Panc1 (cell line): ENCODE results near the gene DNASE1L2. TPM values are rescaled to one million over a fixed set of nuclear protein-coding genes. Genes with fewer than 3 reads are reported as not detected.
"Not testable (repeated sequence)": the region's sequence is repeated elsewhere in the genome, so short reads cannot be mapped to it uniquely, and the experiment has no call there.

Source experiments
- ATAC-seq: fragments of 200-7000 bp; cut with Tn5 transposase; 2 replicates; pipeline ENCODE4 v1.9.1; 2020; ENCODE audit warnings: mild to moderate bottlenecking, moderate library complexity
- BruUV-seq: library from RNA; stranded (reverse); fragments of 400-500 nt; replicated peaks from 2 replicates; lab custom pipeline; 2021; lab: Mats Ljungman, UMichigan
- CTCF ChIA-PET: fragments of 300-600 bp; sonication (Branson Sonifier 250); formaldehyde crosslinking; loops from one replicate; lab custom pipeline; 2022; ENCODE audit warnings: antibody characterized with exemption; lab: Charles Lee
- POLR2A ChIA-PET: fragments of 300-600 bp; sonication (Branson Sonifier 250); formaldehyde crosslinking; loops from one replicate; lab custom pipeline; 2022; ENCODE audit warnings: antibody characterized with exemption; lab: Charles Lee
- DNase-seq: peaks from one replicate; pipeline ENCODE4 v3.0.0-alpha.2; 2010; ENCODE audit warnings: low read depth, low spot score
- H3K27ac ChIP-seq: 2 replicates; pipeline ENCODE4 v1.5.1; 2011; ENCODE audit warnings: mild to moderate bottlenecking, low read length, inconsistent platforms
- H3K27me3 ChIP-seq: fragments of 200-500 bp; sonication (Bioruptor generic); 2 replicates; pipeline ENCODE4 v1.6.0; 2014; ENCODE audit warnings: low read length, inconsistent platforms; ENCODE audit not compliant: control insufficient read depth, insufficient read depth
- H3K36me3 ChIP-seq: fragments of 200-500 bp; sonication (Bioruptor generic); 2 replicates; pipeline ENCODE4 v1.5.1; 2014; ENCODE audit warnings: inconsistent platforms, mild to moderate bottlenecking, low read length, moderate library complexity; ENCODE audit not compliant: control insufficient read depth, insufficient read depth
- H3K4me1 ChIP-seq: 2 replicates; pipeline ENCODE4 v1.5.1; 2011; ENCODE audit warnings: inconsistent platforms, mild to moderate bottlenecking, low read length, moderate library complexity; ENCODE audit not compliant: control insufficient read depth, insufficient read depth
- H3K4me3 ChIP-seq, 2 experiments: 2 replicates each; pipeline ENCODE4 v1.5.1; 2011 to 2012; ENCODE audit warnings: low read depth in 2 of 2, low read length in 2 of 2, mild to moderate bottlenecking in 2 of 2, inconsistent platforms in 1 of 2, moderate library complexity in 1 of 2
- H3K9me3 ChIP-seq: fragments of 200-500 bp; sonication (Bioruptor generic); 2 replicates; pipeline ENCODE4 v1.5.1; 2014; ENCODE audit warnings: low read depth, mild to moderate bottlenecking, inconsistent platforms, low read length, moderate library complexity; ENCODE audit not compliant: control insufficient read depth, insufficient read depth
- CTCF ChIP-seq: fragments of 450-650 bp; IDR thresholded peaks from 2 replicates; pipeline ENCODE4 v1.5.1; 2017; ENCODE audit warnings: mild to moderate bottlenecking
- POLR2AphosphoS5 ChIP-seq: IDR thresholded peaks from 2 replicates; pipeline ENCODE4 v1.6.1; 2012; ENCODE audit warnings: mild to moderate bottlenecking, low read depth, low read length, moderate library complexity
- SIN3A ChIP-seq: IDR thresholded peaks from 2 replicates; pipeline ENCODE4 v1.6.1; 2012; ENCODE audit warnings: low read depth, mild to moderate bottlenecking, low read length, moderate library complexity, borderline replicate concordance; ENCODE audit not compliant: insufficient read depth
- TCF7L2 ChIP-seq: IDR thresholded peaks from 2 replicates; pipeline ENCODE4 v1.6.1; 2011; ENCODE audit warnings: mild to moderate bottlenecking, low read depth, low read length, inconsistent platforms
- in situ Hi-C: cut with HindIII; loops from 2 replicates; pipeline ENCODE4 v1.10.0; 2016; ENCODE audit warnings: low sequenced_read_pairs, low pct_unique_long_range_greater_than_20kb
- intact Hi-C: fragments of 100-400 bp; cut with micrococcal nuclease; formaldehyde crosslinking; loops from one replicate; pipeline ENCODE4 v1.10.0; 2022; ENCODE audit not compliant: unreplicated experiment
- total RNA-seq: library from RNA; stranded (reverse); gene quantifications from one replicate; pipeline ENCODE4 v1.2.1, GENCODE V29; 2021; ENCODE audit not compliant: unreplicated experiment
- TF ChIP-seq, protein P1 (sequence below), 2 experiments: IDR thresholded peaks; 2 replicates each; pipeline ENCODE4 v1.6.1; 2011 to 2012; ENCODE audit warnings: low read depth in 2 of 2, control low read depth in 1 of 2, low read length in 1 of 2, mild to moderate bottlenecking in 1 of 2, moderate library complexity in 1 of 2; ENCODE audit not compliant: insufficient read depth in 1 of 2

The DNASE1L2 gene
- total RNA-seq, 1 experiment from 2014 or later: 4.4 TPM

DNA sequence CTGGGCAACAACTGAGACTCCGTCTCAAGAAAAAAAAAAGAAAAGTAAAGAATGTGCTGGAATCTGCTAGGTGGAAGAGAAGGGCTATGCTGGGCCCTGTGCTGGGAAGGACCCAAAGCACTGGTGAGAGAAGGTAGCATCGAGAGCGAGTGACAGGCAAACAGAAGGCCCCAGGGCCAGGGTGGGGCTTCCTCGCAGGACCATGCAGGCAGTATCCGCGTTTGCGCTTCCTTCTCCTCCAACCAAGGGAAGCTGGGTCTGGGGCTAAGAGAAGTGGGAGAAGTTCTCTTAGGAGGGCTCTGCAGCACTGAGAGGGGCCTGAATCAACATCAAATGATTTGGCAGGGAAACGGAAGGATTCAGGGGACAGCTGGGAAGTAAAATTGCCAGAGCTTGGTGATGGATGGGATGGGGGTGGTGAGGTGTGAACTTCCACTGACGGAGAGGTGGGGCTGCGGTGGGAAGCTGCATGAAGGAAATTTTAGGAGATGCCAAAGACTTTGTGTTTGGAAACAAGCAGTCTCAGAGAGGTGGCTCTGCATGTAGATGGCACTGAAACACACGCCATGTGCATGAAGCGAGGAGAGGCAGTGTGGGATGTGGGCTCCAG lies 20.4 kb downstream of the DNASE1L2 start:
- no peak for DNase-seq
- H3K36me3 ChIP-seq: peaks cover 24% of the 10 kb centered on the region
- ChIA-PET CTCF (no interaction called here), POLR2A (no interaction called here)
- no peaks in the 10 kb centered on the region for H3K27me3 ChIP-seq
- intact Hi-C loops: no loop called here
- H3K4me1 ChIP-seq: peaks cover 18% of the 10 kb centered on the region
- BruUV-seq: no TSS peak
- H3K4me3 ChIP-seq: no peak overlapping the region
- TF ChIP-seq TCF7L2: no peak
- H3K9me3 ChIP-seq: no peaks in the 10 kb centered on the region
- in situ Hi-C loops: no loop called here
- H3K27ac ChIP-seq: no peak overlapping the region
- ATAC-seq: no peak

GRCh38 chr16:2257726-2258125 lies 21.5 kb downstream of the DNASE1L2 start:
- intact Hi-C loops: no loop called here
- POLR2A ChIA-PET: no interaction called here
- in situ Hi-C loops: no loop called here
- H3K27ac ChIP-seq: no peak overlapping the region
- DNase-seq (no peak), ATAC-seq (no peak)
- CTCF ChIA-PET: no interaction called here
- no peak overlapping the region for H3K4me3 ChIP-seq
- no peak for TF ChIP-seq CTCF
- peaks cover 34% of the 10 kb centered on the region for H3K36me3 ChIP-seq
- H3K27me3 ChIP-seq: no peaks in the 10 kb centered on the region
- H3K9me3 ChIP-seq: no peaks in the 10 kb centered on the region
- no TSS peak for BruUV-seq
- H3K4me1 ChIP-seq: peaks cover 10% of the 10 kb centered on the region; the same call in 1 of the 2 replicates

DNA sequence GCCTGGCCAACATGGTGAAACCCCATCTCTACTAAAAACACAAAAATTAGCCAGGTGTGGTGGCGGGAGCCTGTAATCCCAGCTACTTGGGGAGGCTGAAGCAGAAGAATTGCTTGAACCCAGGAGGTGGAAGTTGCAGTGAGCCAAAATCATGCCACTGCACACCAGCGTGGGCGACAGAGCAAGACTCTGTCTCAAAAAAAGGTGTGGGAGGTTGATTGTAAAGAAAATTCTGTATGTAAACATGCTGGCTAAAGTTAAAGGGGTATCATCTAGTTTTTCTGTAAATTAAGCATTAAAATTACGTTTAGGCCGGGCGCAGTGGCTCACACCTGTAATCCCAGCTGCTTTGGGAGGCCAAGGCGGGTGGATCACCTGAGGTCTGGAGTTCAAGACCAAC lies 22.3 kb downstream of the DNASE1L2 start:
- in situ Hi-C loops, H3K4me1 ChIP-seq, CTCF ChIA-PET, POLR2A ChIA-PET, H3K27ac ChIP-seq, H3K9me3 ChIP-seq, ATAC-seq, intact Hi-C loops, H3K27me3 ChIP-seq, DNase-seq, H3K4me3 ChIP-seq, BruUV-seq: not testable (repeated sequence)
- peaks cover 40% of the 10 kb centered on the region for H3K36me3 ChIP-seq

DNA sequence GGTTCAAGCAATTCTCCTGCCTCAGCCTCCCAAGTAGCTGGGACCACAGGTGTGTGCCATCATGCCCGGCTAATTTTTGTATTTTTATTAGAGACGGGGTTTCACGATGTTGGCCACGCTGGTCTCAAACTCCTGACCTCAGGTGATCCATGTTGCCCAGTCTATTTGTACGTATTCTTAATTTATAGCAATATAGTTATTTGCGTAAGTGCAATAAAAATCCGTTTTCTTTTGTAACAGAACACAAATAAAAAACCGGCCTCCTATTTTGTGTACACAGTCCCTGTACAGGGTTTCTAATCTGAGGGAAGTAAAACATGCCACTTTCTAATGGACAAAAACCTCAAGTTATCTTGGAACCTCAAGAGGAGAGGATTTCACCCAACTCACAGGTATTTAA lies 24.0 kb downstream of the DNASE1L2 start:
- TF ChIP-seq, protein P1, sequence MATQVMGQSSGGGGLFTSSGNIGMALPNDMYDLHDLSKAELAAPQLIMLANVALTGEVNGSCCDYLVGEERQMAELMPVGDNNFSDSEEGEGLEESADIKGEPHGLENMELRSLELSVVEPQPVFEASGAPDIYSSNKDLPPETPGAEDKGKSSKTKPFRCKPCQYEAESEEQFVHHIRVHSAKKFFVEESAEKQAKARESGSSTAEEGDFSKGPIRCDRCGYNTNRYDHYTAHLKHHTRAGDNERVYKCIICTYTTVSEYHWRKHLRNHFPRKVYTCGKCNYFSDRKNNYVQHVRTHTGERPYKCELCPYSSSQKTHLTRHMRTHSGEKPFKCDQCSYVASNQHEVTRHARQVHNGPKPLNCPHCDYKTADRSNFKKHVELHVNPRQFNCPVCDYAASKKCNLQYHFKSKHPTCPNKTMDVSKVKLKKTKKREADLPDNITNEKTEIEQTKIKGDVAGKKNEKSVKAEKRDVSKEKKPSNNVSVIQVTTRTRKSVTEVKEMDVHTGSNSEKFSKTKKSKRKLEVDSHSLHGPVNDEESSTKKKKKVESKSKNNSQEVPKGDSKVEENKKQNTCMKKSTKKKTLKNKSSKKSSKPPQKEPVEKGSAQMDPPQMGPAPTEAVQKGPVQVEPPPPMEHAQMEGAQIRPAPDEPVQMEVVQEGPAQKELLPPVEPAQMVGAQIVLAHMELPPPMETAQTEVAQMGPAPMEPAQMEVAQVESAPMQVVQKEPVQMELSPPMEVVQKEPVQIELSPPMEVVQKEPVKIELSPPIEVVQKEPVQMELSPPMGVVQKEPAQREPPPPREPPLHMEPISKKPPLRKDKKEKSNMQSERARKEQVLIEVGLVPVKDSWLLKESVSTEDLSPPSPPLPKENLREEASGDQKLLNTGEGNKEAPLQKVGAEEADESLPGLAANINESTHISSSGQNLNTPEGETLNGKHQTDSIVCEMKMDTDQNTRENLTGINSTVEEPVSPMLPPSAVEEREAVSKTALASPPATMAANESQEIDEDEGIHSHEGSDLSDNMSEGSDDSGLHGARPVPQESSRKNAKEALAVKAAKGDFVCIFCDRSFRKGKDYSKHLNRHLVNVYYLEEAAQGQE (IDR thresholded peaks at IDR 0.05; ENCODE audit: insufficient read depth in 1 of 2, low read depth in 2 of 2, low read length in 1 of 2): no peak
- TF ChIP-seq TCF7L2 (no peak), POLR2AphosphoS5 (no peak), SIN3A (no peak), CTCF (no peak)
- no peak for DNase-seq
- no peaks in the 10 kb centered on the region for H3K9me3 ChIP-seq
- H3K27ac ChIP-seq: no peak overlapping the region
- no peaks in the 10 kb centered on the region for H3K27me3 ChIP-seq
- peaks cover 43% of the 10 kb centered on the region for H3K36me3 ChIP-seq
- no peak for ATAC-seq
- in situ Hi-C loops (no loop called here), intact Hi-C loops (no loop called here)
- CTCF ChIA-PET: no interaction called here
- peaks cover 7% of the 10 kb centered on the region for H3K4me1 ChIP-seq
- no TSS peak for BruUV-seq
- H3K4me3 ChIP-seq: no peak overlapping the region
- POLR2A ChIA-PET: no interaction called here

DNA sequence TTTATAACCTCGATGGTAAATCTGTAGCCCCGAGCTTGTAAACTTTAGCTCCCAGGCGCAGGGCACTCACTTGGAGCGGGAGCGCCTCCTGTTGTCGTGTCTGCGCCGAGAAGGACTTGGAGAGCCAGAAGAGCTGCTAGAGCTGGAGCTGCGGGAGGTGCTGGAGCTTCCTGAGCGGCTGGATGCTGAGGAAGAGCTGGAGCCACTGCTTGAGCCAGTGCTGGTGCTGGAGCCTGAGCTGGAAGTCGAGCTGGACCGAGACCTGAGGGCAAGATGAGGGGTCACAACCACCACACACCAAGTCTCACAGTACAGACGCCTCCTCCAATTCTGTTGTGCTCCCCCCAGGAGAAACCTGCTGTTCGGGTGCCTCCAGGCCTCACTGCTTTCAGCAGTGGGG lies 26.8 kb downstream of the DNASE1L2 start:
- Histone ChIP-seq H3K36me3 (peaks cover 31% of the 10 kb centered on the region), H3K4me1 (peaks cover 14% of the 10 kb centered on the region)
- in situ Hi-C loops, H3K4me3 ChIP-seq, H3K9me3 ChIP-seq, H3K27ac ChIP-seq, intact Hi-C loops, DNase-seq, ATAC-seq, H3K27me3 ChIP-seq, BruUV-seq: not testable (repeated sequence)
- ChIA-PET CTCF (interaction anchor here (0.6 kb wide), 1 partner anchor 9 kb away, joined by 3 read pairs; no protein-coding TSS in a partner anchor), POLR2A (interaction anchor here (0.6 to 0.7 kb wide), 2 partner anchors 11 to 166 kb away, joined by 5 to 9 read pairs; partner anchors contain the start of gene CCNF)
